Prostate gland (tissue), 2 donors: Measurements from ENCODE around the gene SLC1A6. TPM values are rescaled to one million over a fixed set of nuclear protein-coding genes. Genes with fewer than 3 reads are reported as not detected.
"Not testable (repeated sequence)": the region's sequence is repeated elsewhere in the genome, so short reads cannot be mapped to it uniquely, and the experiment has no call there.

Source experiments
- DNase-seq: peaks from one replicate; pipeline ENCODE4 v3.0.0-alpha.2; 2019; ENCODE audit warnings: low spot score
- H3K27ac ChIP-seq, 2 donors: fragments of 200-600 bp; sonication (generic); 2 replicates each; pipeline ENCODE4 v1.5.1; 2017 to 2019
- H3K27me3 ChIP-seq: fragments of 200-600 bp; sonication (generic); replicated peaks from 2 replicates; pipeline ENCODE4 v1.5.1; 2019; ENCODE audit not compliant: insufficient read depth
- H3K36me3 ChIP-seq, 2 donors: fragments of 200-600 bp; sonication (generic); 1 replicate in 1 of 2; 2 replicates in 1 of 2; pipeline versions ENCODE4 v1.5.1 to v1.8.1; 2017 to 2019
- H3K4me1 ChIP-seq: fragments of 200-600 bp; sonication (generic); replicated peaks from 2 replicates; pipeline ENCODE4 v1.5.1; 2019
- H3K4me3 ChIP-seq, 2 donors: fragments of 200-600 bp; sonication (generic); 2 replicates each; pipeline ENCODE4 v1.5.1; 2017 to 2019
- H3K9me3 ChIP-seq: fragments of 200-600 bp; sonication (generic); 2 replicates; pipeline ENCODE4 v1.5.1; 2017
- POLR2A ChIP-seq: fragments of 450-650 bp; IDR thresholded peaks from one replicate; pipeline ENCODE4 v1.6.1; 2016; ENCODE audit warnings: antibody characterized with exemption, mild to moderate bottlenecking
- POLR2AphosphoS5 ChIP-seq: sonication (generic); formaldehyde crosslinking; IDR thresholded peaks from one replicate; pipeline ENCODE4 v1.6.1; 2017; ENCODE audit warnings: antibody characterized with exemption
- WGBS: methylation state at CpG from one replicate; pipeline ENCODE4 v1.1.5; 2018; 5-methylcytosine and 5-hydroxymethylcytosine counted together
- intact Hi-C: fragments of 100-400 bp; cut with DNase I; formaldehyde crosslinking; loops from one replicate; pipeline ENCODE4 v1.14.2; 2022
- total RNA-seq, 2 donors: library from RNA; depleted of rRNA; stranded (reverse); fragments of >200 nt; gene quantifications; one replicate each; pipeline ENCODE4 v1.1.0, GENCODE V29; 2016
- TF ChIP-seq, protein P1 (sequence below), 4 experiments: fragments of 200-600 bp in 2 of 4; fragments of 450-650 bp in 2 of 4; sonication (generic) in 2 of 4; IDR thresholded peaks; 1 replicate in 3 of 4; 2 replicates in 1 of 4; pipeline ENCODE4 v1.5.1; 2016 to 2019; ENCODE audit warnings: antibody characterized with exemption in 4 of 4, mild to moderate bottlenecking in 2 of 4, moderate library complexity in 2 of 4

SLC1A6 gene
- total RNA-seq, 2 donors from 2014 or later: 0.41 to 255 TPM

GRCh38 chr19:15021286-15022007, 41.8 kb upstream of the SLC1A6 start:
- no peaks in the 10 kb centered on the region for H3K27me3 ChIP-seq
- H3K4me1 ChIP-seq: no peaks in the 10 kb centered on the region
- 73% methylated on average over 45 of the region's 45 CpGs for WGBS
- no peak for DNase-seq
- no peak overlapping the region for H3K4me3 ChIP-seq
- H3K9me3 ChIP-seq: no peaks in the 10 kb centered on the region
- no peaks in the 10 kb centered on the region for H3K36me3 ChIP-seq
- intact Hi-C loops: no loop called here
- TF ChIP-seq, protein P1, sequence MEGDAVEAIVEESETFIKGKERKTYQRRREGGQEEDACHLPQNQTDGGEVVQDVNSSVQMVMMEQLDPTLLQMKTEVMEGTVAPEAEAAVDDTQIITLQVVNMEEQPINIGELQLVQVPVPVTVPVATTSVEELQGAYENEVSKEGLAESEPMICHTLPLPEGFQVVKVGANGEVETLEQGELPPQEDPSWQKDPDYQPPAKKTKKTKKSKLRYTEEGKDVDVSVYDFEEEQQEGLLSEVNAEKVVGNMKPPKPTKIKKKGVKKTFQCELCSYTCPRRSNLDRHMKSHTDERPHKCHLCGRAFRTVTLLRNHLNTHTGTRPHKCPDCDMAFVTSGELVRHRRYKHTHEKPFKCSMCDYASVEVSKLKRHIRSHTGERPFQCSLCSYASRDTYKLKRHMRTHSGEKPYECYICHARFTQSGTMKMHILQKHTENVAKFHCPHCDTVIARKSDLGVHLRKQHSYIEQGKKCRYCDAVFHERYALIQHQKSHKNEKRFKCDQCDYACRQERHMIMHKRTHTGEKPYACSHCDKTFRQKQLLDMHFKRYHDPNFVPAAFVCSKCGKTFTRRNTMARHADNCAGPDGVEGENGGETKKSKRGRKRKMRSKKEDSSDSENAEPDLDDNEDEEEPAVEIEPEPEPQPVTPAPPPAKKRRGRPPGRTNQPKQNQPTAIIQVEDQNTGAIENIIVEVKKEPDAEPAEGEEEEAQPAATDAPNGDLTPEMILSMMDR (IDR thresholded peaks at IDR 0.05): no peak
- TF ChIP-seq POLR2A: no peak
- TF ChIP-seq POLR2AphosphoS5: no peak
- H3K27ac ChIP-seq: no peak overlapping the region

- intact Hi-C loops, H3K4me3 ChIP-seq, H3K27ac ChIP-seq, H3K4me1 ChIP-seq, DNase-seq, H3K9me3 ChIP-seq, H3K36me3 ChIP-seq, H3K27me3 ChIP-seq: not testable (repeated sequence)
- 63% methylated on average over 3 of the region's 3 CpGs for WGBS
These were observed 39.2 kb upstream of the SLC1A6 start for GRCh38 chr19:15018836-15019235.

GRCh38 chr19:15015946-15016542, 36.4 kb upstream of the SLC1A6 start:
- no peak for DNase-seq
- Histone ChIP-seq H3K27ac (no peak overlapping the region), H3K9me3 (no peaks in the 10 kb centered on the region), H3K27me3 (peaks cover 4% of the 10 kb centered on the region), H3K36me3 (no peaks in the 10 kb centered on the region), H3K4me3 (no peak overlapping the region), H3K4me1 (no peaks in the 10 kb centered on the region)
- TF ChIP-seq, protein P1 (IDR thresholded peaks at IDR 0.05): no peak
- TF ChIP-seq POLR2A (no peak), POLR2AphosphoS5 (no peak)
- intact Hi-C loops: no loop called here
- 30% methylated on average over 18 of the region's 18 CpGs for WGBS

GRCh38 chr19:15014579-15014978, 34.9 kb upstream of the SLC1A6 start:
- Histone ChIP-seq H3K4me3 (no peak overlapping the region), H3K4me1 (no peaks in the 10 kb centered on the region), H3K27me3 (peaks cover 9% of the 10 kb centered on the region), H3K27ac (no peak overlapping the region), H3K36me3 (no peaks in the 10 kb centered on the region), H3K9me3 (no peaks in the 10 kb centered on the region)
- DNase-seq: no peak
- 8% methylated on average over 11 of the region's 11 CpGs for WGBS
- intact Hi-C loops: no loop called here
- TF ChIP-seq, protein P1 (IDR thresholded peaks at IDR 0.05): no peak
- TF ChIP-seq POLR2A (no peak), POLR2AphosphoS5 (no peak)

DNA sequence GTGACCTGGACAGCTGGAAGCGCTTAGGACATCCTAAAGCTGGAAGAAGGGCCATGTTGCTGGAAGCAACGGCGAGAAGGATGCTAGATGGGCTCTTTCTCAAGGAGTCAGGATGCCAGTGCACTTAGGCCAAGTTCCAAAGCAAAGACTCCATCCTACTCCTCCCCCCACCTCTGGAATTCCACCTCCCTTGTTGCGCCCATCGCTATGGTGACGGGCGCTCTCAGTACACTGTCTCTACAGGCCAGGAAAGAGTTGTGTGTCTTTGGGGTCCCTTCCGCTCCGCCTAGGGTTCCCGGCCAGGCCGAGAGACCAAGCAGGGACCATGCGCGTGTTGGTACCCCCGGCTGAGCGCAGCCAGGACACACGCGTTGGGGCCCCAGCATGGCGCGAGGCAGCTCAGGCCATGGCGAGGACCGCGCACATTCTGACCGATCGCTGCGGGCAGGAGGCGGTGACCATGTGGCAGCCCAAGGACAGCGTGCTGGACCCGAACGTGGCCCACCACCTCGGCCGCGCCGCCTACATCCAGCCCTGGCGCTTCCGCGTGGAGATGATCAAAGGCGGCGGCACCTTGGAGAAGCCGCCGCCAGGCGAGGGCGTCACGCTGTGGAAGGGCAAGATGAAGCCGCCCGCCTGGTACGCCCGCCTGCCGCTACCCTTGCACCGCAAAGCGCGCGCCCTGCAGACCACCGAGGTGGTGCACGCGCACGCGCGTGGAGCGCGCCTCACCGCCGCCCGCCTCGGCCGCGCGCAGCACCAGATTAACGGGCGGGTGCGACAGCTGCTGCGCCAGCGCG, 31.0 kb upstream of the SLC1A6 start:
- whole genome bisulfite sequencing: 4% methylated on average over 47 of the region's 73 CpGs
- intact Hi-C loops: no loop called here
- H3K27ac ChIP-seq: no peak overlapping the region
- peaks cover 9% of the 10 kb centered on the region for H3K27me3 ChIP-seq
- H3K36me3 ChIP-seq: no peaks in the 10 kb centered on the region
- no peak overlapping the region for H3K4me3 ChIP-seq
- TF ChIP-seq POLR2A: no peak
- TF ChIP-seq, protein P1 (IDR thresholded peaks at IDR 0.05): no peak
- no peaks in the 10 kb centered on the region for H3K9me3 ChIP-seq
- DNase-seq: no peak
- H3K4me1 ChIP-seq: no peaks in the 10 kb centered on the region
